Measurements from ENCODE around the gene UBR3.
"Not testable (repeated sequence)": the region's sequence is repeated elsewhere in the genome, so short reads cannot be mapped to it uniquely, and the experiment has no call there.

UBR3 gene

DNA sequence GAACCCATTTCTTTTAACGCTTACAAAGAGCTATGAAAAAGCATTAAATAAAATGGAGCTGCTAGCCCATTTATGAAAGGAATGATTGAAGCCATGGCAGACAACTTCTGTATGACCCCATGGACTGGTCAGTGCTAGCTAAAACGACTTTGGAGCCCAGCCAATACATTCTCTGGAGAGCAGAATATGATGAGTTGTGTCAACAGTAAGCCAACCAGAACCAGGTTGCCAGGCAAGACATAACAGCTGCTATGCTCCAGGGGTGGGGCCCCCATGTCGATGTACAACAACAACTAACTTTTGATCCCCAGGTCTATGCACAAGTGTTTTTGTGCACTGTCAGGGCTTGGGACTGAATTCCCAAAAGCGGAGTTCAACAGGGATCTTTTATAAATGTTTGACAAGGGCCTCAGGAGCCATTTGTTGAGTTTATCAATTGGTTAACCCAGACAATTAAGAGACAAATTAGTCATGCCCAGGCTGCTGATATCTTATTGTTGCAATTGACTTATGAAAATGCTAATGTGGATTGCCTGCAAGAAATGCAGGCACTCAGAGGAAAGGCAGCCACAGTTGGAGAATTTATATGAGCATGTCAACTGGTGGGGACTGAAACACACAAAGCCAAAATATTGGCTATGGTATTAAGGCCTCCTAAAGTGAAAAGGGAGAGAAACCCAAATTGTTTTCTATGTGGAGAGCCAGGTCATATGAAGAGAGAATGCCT is 286.1 kb downstream of the UBR3 start:
- DNase-seq (ENCODE audit: low spot score): no peak

DNA sequence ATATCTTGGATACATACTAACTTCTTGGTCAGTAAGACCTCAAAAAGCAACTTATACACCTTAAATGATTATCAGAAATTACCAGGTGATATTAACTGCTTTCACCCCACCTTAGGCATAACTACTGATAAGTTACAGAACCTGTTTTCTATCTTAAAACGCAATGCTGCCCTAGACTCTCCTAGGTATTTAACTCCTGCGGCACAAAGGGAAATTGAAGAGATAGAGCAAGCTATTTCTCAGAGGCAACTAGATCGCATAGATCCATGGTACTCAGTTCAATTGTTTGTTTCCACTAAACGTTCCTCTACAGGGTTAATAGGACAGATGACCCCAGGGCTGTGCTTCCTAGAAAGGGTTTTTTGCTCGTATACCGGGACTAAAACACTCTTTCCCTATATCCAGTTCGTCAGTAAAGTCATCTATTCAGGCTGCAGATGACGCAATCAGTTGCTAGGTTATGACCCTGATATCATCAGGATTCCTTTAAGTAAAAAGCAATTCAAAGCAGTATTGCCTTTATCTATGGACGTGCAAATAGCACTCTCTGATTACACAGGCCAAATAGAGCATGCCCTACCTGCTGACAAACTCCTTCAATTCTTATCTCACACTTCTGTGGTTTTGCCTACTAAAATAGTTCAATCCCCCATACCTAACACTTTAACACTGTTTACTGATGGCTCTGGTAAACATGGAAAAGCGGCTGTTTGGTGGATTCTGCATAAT is 288.4 kb downstream of the UBR3 start:
- DNase-seq (ENCODE audit: low spot score): no peak

- no peak for DNase-seq (ENCODE audit: low spot score)
These were observed 291.4 kb downstream of the UBR3 start for GRCh38 chr2:170118641-170119040.

GRCh38 chr2:170119326-170119725 is 292.1 kb downstream of the UBR3 start:
- DNase-seq (ENCODE audit: low spot score): not testable (repeated sequence)

DNA sequence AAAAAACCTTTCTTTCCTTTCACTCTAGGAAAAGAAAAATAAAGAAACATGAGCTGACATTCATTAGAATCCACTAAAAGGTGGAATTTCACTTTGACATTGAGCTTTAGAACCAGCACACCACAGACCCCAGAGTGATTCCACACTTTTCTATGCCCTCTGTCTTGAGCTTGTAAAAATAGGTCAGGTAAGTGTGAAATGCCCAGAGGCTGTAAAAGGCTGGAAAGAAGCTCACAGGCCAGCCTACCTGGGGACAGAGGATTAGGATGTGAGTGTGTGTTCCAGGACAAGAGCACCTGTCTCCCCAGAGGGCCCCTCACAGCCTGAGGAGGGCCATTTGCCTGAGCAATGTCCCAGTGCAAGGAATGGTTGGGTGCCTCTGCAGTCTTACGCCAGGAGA is 294.4 kb downstream of the UBR3 start:
- DNase-seq (ENCODE audit: low spot score): no peak

- no peak for DNase-seq (ENCODE audit: low spot score)
These were observed 295.8 kb downstream of the UBR3 start for GRCh38 chr2:170122883-170123547.

- no peak for DNase-seq (ENCODE audit: low spot score)
These were observed 296.3 kb downstream of the UBR3 start for GRCh38 chr2:170123593-170123992.

- DNase-seq (ENCODE audit: low spot score): not testable (repeated sequence)
These were observed 299.0 kb downstream of the UBR3 start for GRCh38 chr2:170126138-170126728.

All from AG20443 (cell line).